ENCODE data around the gene CUL1. TPM values are rescaled to one million over a fixed set of nuclear protein-coding genes. Genes with fewer than 3 reads are reported as not detected.
A peak's percentile ranks its signal among the peaks of the same experiment; 100 is the strongest.

CUL1 gene
- total RNA-seq, 1 donor: 39.8 TPM

- Histone ChIP-seq H3K9me3 (ENCODE audit: low read depth, low read length) (no peaks in the 10 kb centered on the region), H2AFZ (ENCODE audit: low read length) (no peak overlapping the region), H3K4me2 (ENCODE audit: insufficient read depth, low read length) (no peak overlapping the region), H3K79me2 (ENCODE audit: insufficient read depth, low read length) (no peaks in the 10 kb centered on the region), H3K4me3 (ENCODE audit: insufficient read depth, low read length) (no peak overlapping the region), H4K20me1 (ENCODE audit: insufficient read depth, low read length) (no peaks in the 10 kb centered on the region), H3K4me1 (ENCODE audit: insufficient read depth, low read length) (peaks cover 26% of the 10 kb centered on the region), H3K27ac (ENCODE audit: low read depth, low read length) (no peak overlapping the region), H3K27me3 (ENCODE audit: insufficient read depth, low read length) (peaks cover 5% of the 10 kb centered on the region), H3K36me3 (ENCODE audit: insufficient read depth, low read length) (no peaks in the 10 kb centered on the region)
- DNase-seq (ENCODE audit: insufficient read length, low spot score, missing footprints): peak; percentile 0
- TF ChIP-seq CTCF (IDR thresholded peaks at IDR 0.05; ENCODE audit: extremely low read depth, low read depth, low read length): no peak
Observed at GRCh38 chr7:148661471-148661870, 37.2 kb upstream of the CUL1 start.

GRCh38 chr7:148662646-148663045 is 36.1 kb upstream of the CUL1 start:
- H3K4me1 ChIP-seq (ENCODE audit: insufficient read depth, low read length): peaks cover 28% of the 10 kb centered on the region
- H2AFZ ChIP-seq (ENCODE audit: low read length): no peak overlapping the region
- no peak for TF ChIP-seq CTCF (IDR thresholded peaks at IDR 0.05; ENCODE audit: extremely low read depth, low read depth, low read length)
- no peak overlapping the region for H3K4me3 ChIP-seq (ENCODE audit: insufficient read depth, low read length)
- no peaks in the 10 kb centered on the region for H4K20me1 ChIP-seq (ENCODE audit: insufficient read depth, low read length)
- no peaks in the 10 kb centered on the region for H3K9me3 ChIP-seq (ENCODE audit: low read depth, low read length)
- peaks cover 5% of the 10 kb centered on the region for H3K27me3 ChIP-seq (ENCODE audit: insufficient read depth, low read length)
- H3K79me2 ChIP-seq (ENCODE audit: insufficient read depth, low read length): no peaks in the 10 kb centered on the region
- peak; percentile 30 for DNase-seq (ENCODE audit: insufficient read length, low spot score, missing footprints)
- no peak overlapping the region for H3K4me2 ChIP-seq (ENCODE audit: insufficient read depth, low read length)
- H3K27ac ChIP-seq (ENCODE audit: low read depth, low read length): no peak overlapping the region
- H3K36me3 ChIP-seq (ENCODE audit: insufficient read depth, low read length): no peaks in the 10 kb centered on the region

- Histone ChIP-seq H3K4me3 (ENCODE audit: insufficient read depth, low read length) (no peak overlapping the region), H3K36me3 (ENCODE audit: insufficient read depth, low read length) (no peaks in the 10 kb centered on the region), H3K4me1 (ENCODE audit: insufficient read depth, low read length) (peaks cover 28% of the 10 kb centered on the region), H3K9me3 (ENCODE audit: low read depth, low read length) (no peaks in the 10 kb centered on the region), H3K4me2 (ENCODE audit: insufficient read depth, low read length) (peak overlapping the region; percentile 60), H2AFZ (ENCODE audit: low read length) (no peak overlapping the region), H3K79me2 (ENCODE audit: insufficient read depth, low read length) (no peaks in the 10 kb centered on the region), H3K27ac (ENCODE audit: low read depth, low read length) (peak overlapping the region; percentile 45), H4K20me1 (ENCODE audit: insufficient read depth, low read length) (no peaks in the 10 kb centered on the region), H3K27me3 (ENCODE audit: insufficient read depth, low read length) (no peaks in the 10 kb centered on the region)
- peak; percentile 83 for DNase-seq (ENCODE audit: insufficient read length, low spot score, missing footprints)
- TF ChIP-seq CTCF (IDR thresholded peaks at IDR 0.05; ENCODE audit: extremely low read depth, low read depth, low read length): no peak
Observed at GRCh38 chr7:148664324-148664723, 34.4 kb upstream of the CUL1 start.

GRCh38 chr7:148665221-148665620 is 33.5 kb upstream of the CUL1 start:
- no peak overlapping the region for H3K27ac ChIP-seq (ENCODE audit: low read depth, low read length)
- no peak overlapping the region for H2AFZ ChIP-seq (ENCODE audit: low read length)
- peaks cover 28% of the 10 kb centered on the region for H3K4me1 ChIP-seq (ENCODE audit: insufficient read depth, low read length)
- peak overlapping the region; percentile 11 for H3K4me2 ChIP-seq (ENCODE audit: insufficient read depth, low read length)
- no peak for TF ChIP-seq CTCF (IDR thresholded peaks at IDR 0.05; ENCODE audit: extremely low read depth, low read depth, low read length)
- H4K20me1 ChIP-seq (ENCODE audit: insufficient read depth, low read length): no peaks in the 10 kb centered on the region
- no peaks in the 10 kb centered on the region for H3K36me3 ChIP-seq (ENCODE audit: insufficient read depth, low read length)
- no peaks in the 10 kb centered on the region for H3K27me3 ChIP-seq (ENCODE audit: insufficient read depth, low read length)
- no peaks in the 10 kb centered on the region for H3K9me3 ChIP-seq (ENCODE audit: low read depth, low read length)
- DNase-seq (ENCODE audit: insufficient read length, low spot score, missing footprints): peak; percentile 19
- H3K4me3 ChIP-seq (ENCODE audit: insufficient read depth, low read length): no peak overlapping the region
- no peaks in the 10 kb centered on the region for H3K79me2 ChIP-seq (ENCODE audit: insufficient read depth, low read length)

Measured in osteoblast (primary cell).